Fibroblast of gingiva (primary cell): Measurements from ENCODE around the gene VSTM2A.
"Not testable (repeated sequence)": the region's sequence is repeated elsewhere in the genome, so short reads cannot be mapped to it uniquely, and the experiment has no call there.

Experiments
- DNase-seq: peaks from one replicate; pipeline ENCODE4 v3.0.0-alpha.2; 2011; ENCODE audit warnings: low read depth

VSTM2A gene

GRCh38 chr7:54541669-54542625 lies at the start of gene VSTM2A:
Gene VSTM2A, plus strand, starts transcription at chr7:54542375. Its CDS starts 356 bp downstream, at chr7:54542731.
- no peak for DNase-seq

DNA sequence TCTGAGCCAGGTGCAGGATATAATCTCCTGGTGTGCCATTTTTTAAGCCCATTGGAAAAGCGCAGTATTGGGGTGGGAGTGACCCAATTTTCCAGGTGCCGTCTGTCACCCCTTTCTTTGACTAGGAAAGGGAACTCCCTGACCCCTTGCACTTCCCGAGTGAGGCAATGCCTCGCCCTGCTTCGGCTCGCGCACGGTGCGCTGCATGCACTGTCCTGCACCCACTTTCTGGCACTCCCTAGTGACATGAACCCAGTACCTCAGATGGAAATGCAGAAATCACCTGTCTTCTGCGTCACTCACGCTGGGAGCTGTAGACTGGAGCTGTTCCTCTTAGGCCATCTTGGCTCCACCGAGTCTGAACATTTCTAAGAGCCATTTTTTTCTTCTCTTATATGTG lies 37.6 kb upstream of the VSTM2A start:
- not testable (repeated sequence) for DNase-seq

- no peak for DNase-seq
Observed at GRCh38 chr7:54529568-54529967, 12.6 kb upstream of the VSTM2A start.

DNA sequence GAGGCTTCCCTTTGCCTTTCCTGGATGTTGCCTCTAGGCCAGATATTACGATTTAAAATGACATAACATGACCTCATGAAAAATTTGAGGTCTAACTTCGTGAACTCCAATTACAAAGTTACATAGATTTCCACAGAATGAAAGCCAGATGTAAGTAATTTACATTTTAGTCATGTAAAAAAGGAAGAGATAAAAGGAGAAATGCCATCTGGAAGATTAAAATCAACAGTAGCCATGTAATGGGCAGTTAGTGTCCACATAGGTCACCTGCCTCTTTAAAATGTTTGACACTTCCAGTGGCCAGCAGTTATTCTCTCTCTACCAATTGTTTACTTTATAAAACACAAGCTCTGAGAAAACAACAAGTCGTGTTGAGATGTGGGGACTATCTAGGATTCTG lies 4.1 kb upstream of the VSTM2A start:
- DNase-seq: no peak

GRCh38 chr7:54543051-54543488 lies 895 bp downstream of the VSTM2A start:
- DNase-seq: no peak

GRCh38 chr7:54544149-54544526 lies 2.0 kb downstream of the VSTM2A start:
- no peak for DNase-seq

DNA sequence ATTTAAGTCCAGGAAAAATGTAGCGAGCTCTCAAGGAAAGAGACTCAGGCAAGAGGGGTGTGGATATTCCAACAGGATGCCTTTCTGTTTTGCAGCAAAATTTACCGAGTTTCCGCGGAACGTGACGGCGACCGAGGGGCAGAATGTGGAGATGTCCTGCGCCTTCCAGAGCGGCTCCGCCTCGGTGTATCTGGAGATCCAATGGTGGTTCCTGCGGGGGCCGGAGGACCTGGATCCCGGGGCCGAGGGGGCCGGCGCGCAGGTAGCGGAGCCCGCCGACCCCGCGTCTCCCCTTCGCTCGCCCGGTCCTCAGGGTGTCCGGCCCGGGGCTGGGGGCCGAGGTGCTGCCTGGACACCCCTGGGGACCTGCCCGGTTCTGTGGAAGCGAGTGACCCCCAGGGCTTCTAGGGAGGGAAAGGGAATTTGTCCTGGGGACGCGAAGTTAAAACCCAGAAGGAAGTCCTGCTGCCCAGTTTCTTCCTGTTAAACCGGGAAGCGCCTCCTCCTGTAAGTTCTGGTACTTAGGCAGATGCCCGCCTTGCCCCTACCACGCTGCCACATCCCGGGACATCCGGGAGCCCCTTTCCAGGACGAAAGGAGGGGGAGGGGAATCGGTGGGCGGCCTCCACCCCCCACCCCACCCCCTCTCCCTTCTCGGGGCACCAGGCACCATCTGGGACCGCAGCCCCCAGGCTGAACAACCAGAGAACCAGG lies 2.5 kb downstream of the VSTM2A start:
- DNase-seq: no peak

GRCh38 chr7:54545241-54545563 lies 3.0 kb downstream of the VSTM2A start:
- DNase-seq: no peak

DNA sequence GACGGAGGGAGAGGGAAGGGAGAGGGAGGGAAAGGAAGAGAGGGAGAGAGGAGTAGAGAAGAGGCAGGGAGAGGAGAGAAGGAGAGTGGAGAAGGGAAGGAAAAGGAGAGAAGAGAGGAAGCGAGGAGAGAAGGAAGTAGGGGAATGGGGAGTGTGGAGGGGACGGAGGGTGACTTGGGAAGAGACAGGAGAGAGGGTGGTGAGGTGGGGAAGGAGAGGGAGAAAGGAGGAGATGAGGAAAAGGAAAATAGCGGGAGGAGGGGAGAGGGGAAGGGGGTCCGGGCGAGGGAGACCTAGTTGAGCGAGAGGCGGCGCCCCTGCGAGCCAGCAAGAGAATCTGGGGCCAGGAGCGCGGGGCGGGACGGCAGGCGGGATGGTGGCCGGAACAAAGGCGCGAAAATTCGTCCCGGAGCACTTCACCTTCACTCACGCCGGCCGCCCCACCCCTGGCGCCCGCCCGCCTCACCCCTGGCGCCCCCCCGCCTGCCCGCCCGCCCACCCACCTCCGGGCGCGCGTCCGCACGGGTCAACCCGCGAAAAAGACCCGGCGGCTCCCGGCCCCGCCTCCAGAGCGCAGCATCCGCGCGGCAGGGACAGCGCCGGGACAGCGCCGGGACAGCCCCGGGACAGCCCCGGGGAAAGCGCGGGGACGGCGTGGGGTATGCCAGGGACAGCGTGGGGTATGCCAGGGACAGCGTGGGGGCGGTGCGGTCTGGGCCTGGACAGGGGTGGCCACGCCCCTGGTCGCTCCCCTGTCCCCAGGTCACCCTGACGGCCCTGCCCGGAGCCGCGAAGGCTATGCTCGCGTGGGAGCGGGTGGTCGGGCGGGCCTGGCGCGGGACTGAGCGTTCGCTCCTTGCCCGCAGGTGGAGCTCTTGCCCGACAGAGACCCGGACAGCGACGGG lies 4.2 kb downstream of the VSTM2A start:
- no peak for DNase-seq

DNA sequence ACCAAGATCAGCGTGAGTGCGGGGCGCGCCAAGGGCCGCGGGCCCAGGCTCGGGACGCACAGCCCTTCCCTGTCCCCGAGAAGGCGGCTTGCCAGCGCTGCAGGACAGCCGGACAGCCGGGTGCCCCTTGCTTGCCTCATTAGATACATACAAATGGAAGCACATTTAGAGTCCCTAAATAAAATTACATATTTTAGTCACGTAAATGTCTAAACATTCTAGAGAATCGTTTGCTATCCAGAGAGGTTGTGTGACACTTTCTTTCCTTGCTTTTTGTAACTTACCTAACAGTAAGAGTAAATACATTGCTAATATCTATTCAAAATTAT lies 4.8 kb downstream of the VSTM2A start:
- no peak for DNase-seq

DNA sequence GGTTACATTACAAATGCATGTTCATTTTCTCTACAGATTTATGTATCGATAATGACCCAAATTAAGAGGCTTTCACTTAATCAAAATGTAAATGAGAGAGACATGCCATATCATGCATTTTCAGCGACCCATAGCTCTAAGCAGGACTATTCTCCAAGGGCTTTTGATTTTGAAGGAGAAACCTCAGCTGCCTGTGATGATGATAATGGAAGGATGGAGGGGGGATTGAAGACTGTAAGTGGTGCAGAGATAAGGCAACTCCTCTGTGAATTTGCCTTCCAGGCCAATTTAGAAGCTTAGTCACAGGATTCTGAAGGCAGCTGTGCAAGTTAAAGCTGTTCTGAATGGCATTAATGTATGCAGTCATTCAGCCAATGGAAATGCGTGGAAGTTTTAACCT lies 8.3 kb downstream of the VSTM2A start:
- no peak for DNase-seq

DNA sequence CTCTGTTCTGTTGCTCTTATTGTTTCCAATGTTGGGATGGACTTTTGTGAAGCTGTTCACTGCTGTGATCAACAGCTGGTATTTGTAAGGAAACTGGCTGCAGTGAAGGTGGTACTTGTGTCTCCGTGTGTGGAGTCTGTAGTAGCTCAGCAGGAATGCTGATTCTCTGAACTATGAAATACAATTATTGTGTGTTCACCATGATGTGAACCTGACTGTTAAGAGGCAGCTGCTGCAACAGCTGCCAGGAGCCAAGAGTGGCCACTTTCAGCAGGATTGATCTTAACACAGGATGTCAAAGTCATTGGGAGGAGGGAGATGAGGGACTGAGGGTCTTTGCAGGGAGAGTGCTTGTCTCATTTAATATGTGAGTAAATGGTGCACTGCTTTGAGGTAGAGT lies 13.9 kb downstream of the VSTM2A start:
- DNase-seq: no peak

GRCh38 chr7:54559401-54559800 lies 17.2 kb downstream of the VSTM2A start:
- DNase-seq: no peak

GRCh38 chr7:54560198-54560597 lies 18.0 kb downstream of the VSTM2A start:
- no peak for DNase-seq

DNA sequence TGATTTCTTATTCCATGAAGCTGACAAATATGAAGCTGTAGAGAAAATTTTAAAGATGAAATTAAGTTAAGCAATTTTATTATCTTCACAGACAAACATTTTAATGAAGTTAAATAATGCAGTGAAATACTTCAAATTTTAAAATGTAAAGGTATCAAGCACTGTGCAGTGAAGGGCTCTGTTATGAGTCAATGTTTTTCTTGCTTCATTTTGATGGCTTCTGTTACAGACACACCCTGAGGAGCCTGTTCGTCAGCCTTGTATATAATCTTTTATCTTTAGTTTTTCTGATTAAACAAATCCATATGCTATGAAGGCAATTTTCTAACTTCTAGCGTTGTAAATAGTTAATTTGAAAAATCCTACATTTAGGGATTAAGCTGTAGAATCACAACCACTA lies 18.5 kb downstream of the VSTM2A start:
- no peak for DNase-seq

DNA sequence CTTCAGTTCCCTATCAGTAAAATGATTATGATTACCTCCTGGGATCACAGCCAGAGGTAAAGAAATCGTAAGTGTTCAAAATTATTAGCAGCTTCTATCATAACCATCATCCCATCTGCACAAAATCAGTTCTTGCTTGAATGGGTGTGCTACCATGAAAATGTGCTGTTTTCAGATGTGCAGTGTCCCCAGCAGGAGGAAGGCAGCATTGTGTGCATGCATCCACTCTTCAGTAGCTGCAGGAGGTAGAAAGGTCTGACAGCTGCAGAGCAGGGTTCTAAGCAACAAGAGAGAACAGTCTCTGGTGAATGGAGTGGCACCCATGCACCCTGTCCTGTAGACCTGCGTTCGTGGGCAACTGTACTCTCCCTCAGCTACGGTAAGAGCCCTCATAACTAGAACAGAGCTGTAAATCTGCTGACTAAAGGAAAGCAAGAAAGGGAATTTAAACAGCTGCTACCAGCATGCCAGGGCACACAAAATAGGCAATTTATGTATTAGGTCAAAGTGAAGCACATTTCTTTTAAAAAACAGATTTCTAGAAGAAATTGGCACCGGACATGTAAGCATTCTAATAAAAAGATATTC lies 21.2 kb downstream of the VSTM2A start:
- no peak for DNase-seq

- no peak for DNase-seq
Observed at GRCh38 chr7:54565432-54565831, 23.3 kb downstream of the VSTM2A start.

- DNase-seq: no peak
Observed at GRCh38 chr7:54581511-54581910, 39.3 kb downstream of the VSTM2A start.

DNA sequence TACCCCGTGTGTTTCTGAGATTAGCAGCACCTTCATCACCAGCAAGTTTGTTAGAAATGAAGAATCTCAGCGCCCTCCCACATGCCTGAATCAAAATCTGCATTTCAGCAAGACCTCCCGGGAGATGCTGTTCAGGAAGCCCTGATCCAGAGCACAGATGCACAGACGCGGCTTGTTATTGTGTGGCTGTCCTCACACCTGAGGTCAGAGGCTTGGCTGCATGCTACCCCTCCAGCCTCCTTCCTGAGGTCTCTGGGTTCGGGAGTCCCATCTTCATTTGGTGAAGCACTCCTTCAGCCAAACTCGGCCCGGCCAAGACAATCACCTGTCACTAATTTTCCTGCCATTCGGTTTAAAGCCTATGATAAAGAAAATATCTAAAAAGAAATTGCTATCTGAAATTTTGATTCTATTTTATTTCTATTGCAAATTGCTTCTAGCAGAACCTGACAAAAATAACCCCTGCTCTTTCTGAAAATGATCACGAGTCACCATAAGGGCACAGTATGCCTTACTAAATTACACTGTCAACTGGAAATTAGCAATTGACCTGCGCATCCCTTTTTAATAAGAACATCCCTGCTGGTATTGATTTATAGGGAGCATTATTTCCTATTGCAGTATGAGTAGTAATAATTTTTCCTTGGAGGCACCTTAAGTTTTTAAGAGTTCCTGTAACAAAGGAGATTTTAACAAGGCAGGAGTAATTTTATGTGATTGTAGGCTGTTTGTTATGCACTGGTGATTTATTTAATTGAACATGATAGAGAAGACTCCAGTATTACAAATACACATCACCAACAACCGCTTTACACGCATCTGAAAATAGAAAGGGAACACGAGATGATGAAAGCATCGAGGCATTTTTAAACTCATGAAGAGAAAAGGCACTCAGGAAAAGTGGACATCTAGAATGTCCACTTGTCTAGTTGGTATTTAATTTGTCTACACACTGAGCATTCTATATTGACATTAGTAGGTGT lies 49.5 kb downstream of the VSTM2A start:
- DNase-seq: no peak

- no peak for DNase-seq
Observed at GRCh38 chr7:54596747-54597146, 54.6 kb downstream of the VSTM2A start.

- no peak for DNase-seq
Observed at GRCh38 chr7:54615537-54615936, 73.4 kb downstream of the VSTM2A start.
